22Rv1 (cell line): ENCODE results near the gene ANG.
"Not testable (repeated sequence)": the region's sequence is repeated elsewhere in the genome, so short reads cannot be mapped to it uniquely, and the experiment has no call there.

Source experiments
- H3K27ac ChIP-seq: fragments of 450-650 bp; 2 replicates; pipeline ENCODE4 v1.5.1; 2017
- CTCF ChIP-seq: fragments of 450-650 bp; IDR thresholded peaks from 2 replicates; pipeline ENCODE4 v1.5.1; 2017; ENCODE audit warnings: mild to moderate bottlenecking
- ZFX ChIP-seq: fragments of 450-650 bp; IDR thresholded peaks from 2 replicates; pipeline ENCODE4 v1.6.1; 2017; ENCODE audit warnings: antibody characterized with exemption, borderline replicate concordance

Gene ANG

GRCh38 chr14:20723488-20723887 is 34.9 kb downstream of the ANG start:
- H3K27ac ChIP-seq, result no peak overlapping the region
- TF ChIP-seq CTCF (no peak), ZFX (no peak)

GRCh38 chr14:20726121-20726520 is 37.6 kb downstream of the ANG start:
- not testable (repeated sequence) for H3K27ac ChIP-seq

- TF ChIP-seq ZFX (no peak), CTCF (no peak)
- no peak overlapping the region for H3K27ac ChIP-seq
Observed at GRCh38 chr14:20726531-20726930, 38.0 kb downstream of the ANG start.

DNA sequence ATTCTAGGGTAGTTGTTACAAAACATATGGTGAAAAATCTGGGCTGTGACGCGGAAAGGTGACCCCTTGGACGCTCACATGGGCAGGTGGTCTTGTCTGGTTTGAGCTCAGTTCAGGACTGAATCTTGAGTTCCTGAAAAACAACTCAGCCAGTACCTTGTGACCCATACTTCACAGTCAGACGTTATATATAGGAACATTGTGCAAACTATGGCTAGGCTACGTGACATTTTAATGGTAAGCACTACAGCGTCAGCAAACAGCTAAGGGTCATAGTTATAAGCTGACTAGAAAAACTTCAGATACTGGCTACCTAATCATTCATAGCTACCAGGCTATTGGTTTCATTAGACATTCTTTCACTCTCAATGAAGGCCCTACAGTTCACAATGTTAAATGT is 42.3 kb downstream of the ANG start:
- no peak for TF ChIP-seq CTCF
- no peak for TF ChIP-seq ZFX
- H3K27ac ChIP-seq, result no peak overlapping the region

- TF ChIP-seq ZFX, result no peak
- no peak for TF ChIP-seq CTCF
- no peak overlapping the region for H3K27ac ChIP-seq
Observed at GRCh38 chr14:20732477-20732876, 43.9 kb downstream of the ANG start.

- no peak overlapping the region for H3K27ac ChIP-seq
Observed at GRCh38 chr14:20732979-20733635, 44.5 kb downstream of the ANG start.

GRCh38 chr14:20733684-20734429 is 45.3 kb downstream of the ANG start:
- TF ChIP-seq CTCF (no peak), ZFX (no peak)

More at GRCh38 chr14:20732979-20733635, 44.5 kb downstream of the ANG start:
- no peak for TF ChIP-seq CTCF
- no peak for TF ChIP-seq ZFX

More at GRCh38 chr14:20733684-20734429, 45.3 kb downstream of the ANG start:
- no peak overlapping the region for H3K27ac ChIP-seq
